K562 (cell line): ENCODE measurements around the gene PAIP1. TPM values are rescaled to one million over a fixed set of nuclear protein-coding genes. Genes with fewer than 3 reads are reported as not detected.

Experiments
- ATAC-seq: fragments of 200-7000 bp; cut with Tn5 transposase; 3 replicates; pipeline ENCODE4 v1.9.1; 2020; ENCODE audit warnings: moderate library complexity
- BruUV-seq: library from RNA; stranded (reverse); fragments of 400-500 nt; replicated peaks from 2 replicates; lab custom pipeline; 2021; lab: Mats Ljungman, UMichigan
- CTCF ChIA-PET: fragments of 300-600 bp; formaldehyde crosslinking; extraction: SDS; loops from one replicate; lab custom pipeline; 2021; ENCODE audit warnings: low intra/inter-chr PET ratio; lab: Yijun Ruan, JAX
- POLR2A ChIA-PET: fragments of 300-600, 350-650 bp; sonication (Branson Sonifier 250); formaldehyde crosslinking; extraction: SDS; loops from one replicate; lab custom pipeline; 2021; ENCODE audit warnings: antibody characterized with exemption, inconsistent platforms; lab: Yijun Ruan, JAX
- DNase-seq, 4 experiments: peaks; one replicate each; pipeline versions ENCODE4 v3.0.0 to v3.0.0-alpha.2; 2011 to 2018; ENCODE audit warnings: low spot score in 3 of 4, mixed read lengths in 3 of 4; ENCODE audit errors: extremely low read depth in 1 of 4
- FAIRE-seq: peaks from 2 replicates; lab custom pipeline; 2011; peaks lifted over from hg19 to GRCh38; lab: Jason Lieb, UNC
- H2AFZ ChIP-seq: 2 replicates; pipeline ENCODE4 v1.6.0; 2011; ENCODE audit warnings: low read depth, low read length, control low read depth, inconsistent platforms
- H3K27ac ChIP-seq: fragments of 200-600 bp; 3 replicates; pipeline ENCODE4 v1.8.0; 2011; ENCODE audit warnings: low read depth, mild to moderate bottlenecking, control low read depth, inconsistent platforms, low read length, moderate library complexity, mixed read lengths; ENCODE audit errors: extremely low read depth
- H3K27me3 ChIP-seq, 2 experiments: fragments of 300-600 bp in 1 of 2; 2 replicates in 1 of 2; 3 replicates in 1 of 2; pipeline versions ENCODE4 v1.6.0 to v1.8.0; 2011; ENCODE audit warnings: inconsistent platforms in 2 of 2, low read length in 2 of 2, mild to moderate bottlenecking in 1 of 2, mixed read lengths in 1 of 2, moderate library complexity in 1 of 2; ENCODE audit not compliant: control insufficient read depth in 2 of 2, insufficient read depth in 2 of 2
- H3K36me3 ChIP-seq: fragments of 300-600 bp; 3 replicates; pipeline ENCODE4 v1.8.0; 2011; ENCODE audit warnings: mild to moderate bottlenecking, low read length, inconsistent platforms; ENCODE audit not compliant: control insufficient read depth, insufficient read depth
- H3K4me1 ChIP-seq, 2 experiments: fragments of 200-600 bp in 1 of 2; replicated peaks in 1 of 2; 2 replicates in 1 of 2; 3 replicates in 1 of 2; pipeline versions ENCODE4 v1.5.1 to v1.8.0; 2011; ENCODE audit warnings: inconsistent platforms in 2 of 2, low read length in 2 of 2, mild to moderate bottlenecking in 1 of 2, mixed read lengths in 1 of 2, moderate library complexity in 1 of 2; ENCODE audit not compliant: control insufficient read depth in 2 of 2, insufficient read depth in 2 of 2
- H3K4me2 ChIP-seq: 2 replicates; pipeline ENCODE4 v1.6.1; 2011; ENCODE audit warnings: low read length, control low read depth, inconsistent platforms, mixed read lengths; ENCODE audit not compliant: insufficient read depth
- H3K4me3 ChIP-seq: fragments of 200-600 bp; sonication (generic), shearing (Covaris generic); 2 replicates; pipeline ENCODE4 v1.5.1; 2016; ENCODE audit warnings: control low read depth, inconsistent platforms
- H3K79me2 ChIP-seq: fragments of 200-600 bp; 3 replicates; pipeline ENCODE4 v1.8.0; 2011; ENCODE audit warnings: low read length, inconsistent platforms; ENCODE audit not compliant: control insufficient read depth, insufficient read depth
- H3K9ac ChIP-seq, 2 experiments: 2 replicates each; pipeline versions ENCODE4 v1.6.0 to v1.6.1; 2011; ENCODE audit warnings: low read depth in 2 of 2, low read length in 2 of 2, control low read depth in 1 of 2, inconsistent platforms in 1 of 2, mild to moderate bottlenecking in 1 of 2, mixed read lengths in 1 of 2; ENCODE audit not compliant: insufficient read depth in 1 of 2
- H3K9me1 ChIP-seq: one replicate; pipeline ENCODE4 v1.6.0; 2011; ENCODE audit warnings: inconsistent platforms, mild to moderate bottlenecking, low read length, moderate library complexity; ENCODE audit not compliant: control insufficient read depth, insufficient read depth
- H3K9me3 ChIP-seq: replicated peaks from 2 replicates; pipeline ENCODE4 v1.5.1; 2011; ENCODE audit warnings: low read depth, low read length, inconsistent platforms; ENCODE audit not compliant: control insufficient read depth, insufficient read depth
- H4K20me1 ChIP-seq: replicated peaks from 2 replicates; pipeline ENCODE4 v1.6.1; 2011; ENCODE audit warnings: low read length, inconsistent platforms, mixed read lengths; ENCODE audit not compliant: control insufficient read depth, insufficient read depth
- DLX4 ChIP-seq: fragments of 250-450 bp; sonication (Bioruptor Pico); IDR thresholded peaks from 2 replicates; pipeline ENCODE4 v1.6.1; 2021; ENCODE audit warnings: mild to moderate bottlenecking
- FOXJ2 ChIP-seq: fragments of 200-800 bp; sonication (Bioruptor generic); IDR thresholded peaks from 2 replicates; pipeline ENCODE4 v1.6.1; 2016; ENCODE audit warnings: missing genetic modification characterization, missing compliant biosample characterization
- HINFP ChIP-seq: fragments of 450-650 bp; conservative IDR thresholded peaks from 2 replicates; pipeline ENCODE4 v1.6.1; 2016; ENCODE audit warnings: missing genetic modification characterization, low read depth, mild to moderate bottlenecking, control low read depth, missing compliant biosample characterization
- HIVEP1 ChIP-seq: fragments of 250-450 bp; sonication (Bioruptor Pico); IDR thresholded peaks from 2 replicates; pipeline ENCODE4 v1.4.0; 2020; ENCODE audit warnings: mild to moderate bottlenecking
- HNRNPL ChIP-seq: fragments of 200-400 bp; formaldehyde crosslinking; IDR thresholded peaks from 2 replicates; pipeline ENCODE4 v1.6.1; 2017; ENCODE audit warnings: low read depth, mild to moderate bottlenecking, low read length
- MCM3 ChIP-seq: fragments of 450-650 bp; IDR thresholded peaks from 2 replicates; pipeline ENCODE4 v1.6.1; 2016
- MECOM ChIP-seq: fragments of 250-450 bp; sonication (Bioruptor Pico); IDR thresholded peaks from 2 replicates; pipeline ENCODE4 v1.8.0; 2022; ENCODE audit warnings: inconsistent platforms
- PHB ChIP-seq: fragments of 250-450 bp; sonication (Bioruptor Pico); IDR thresholded peaks from 2 replicates; pipeline ENCODE4 v1.5.0; 2021
- TRIM28 ChIP-seq: fragments of 450-650 bp; IDR thresholded peaks from 2 replicates; pipeline ENCODE4 v1.6.1; 2017
- ZFP91 ChIP-seq: sonication (generic); formaldehyde crosslinking; IDR thresholded peaks from 2 replicates; pipeline ENCODE4 v1.8.0; 2022; ENCODE audit warnings: mild to moderate bottlenecking, missing genetic modification reagents
- ZNF589 ChIP-seq: fragments of 200-800 bp; sonication (Bioruptor generic); IDR thresholded peaks from 2 replicates; pipeline ENCODE4 v1.6.1; 2016; ENCODE audit warnings: low read depth, missing genetic modification characterization, missing compliant biosample characterization
- WGBS: fragments of 100-300 bp; shearing (Covaris generic); methylation state at CpG from one replicate; pipeline ENCODE4 v1.1.6; 2016; ENCODE audit warnings: low coverage, mixed read lengths; ENCODE audit not compliant: insufficient coverage; ENCODE audit errors: missing lambda C conversion rate; 5-methylcytosine and 5-hydroxymethylcytosine counted together
- in situ Hi-C: fragments of 300-500 bp; cut with MboI; formaldehyde crosslinking; loops from 4 replicates; pipeline ENCODE4 v1.15.0; 2018; ENCODE audit warnings: inconsistent platforms, mixed read lengths
- intact Hi-C: fragments of 100-400 bp; cut with micrococcal nuclease; formaldehyde crosslinking; loops from 2 replicates; pipeline ENCODE4 v1.14.2; 2022
- polyA plus RNA-seq, 8 experiments: library from polyadenylated mRNA; depleted of rRNA in 4 of 8; stranded (reverse) in 5 of 8; unstranded in 3 of 8; fragments of >200 nt; fragmentation: Nextera tagmentation in 2 of 8; fragmentation: Illumina TruSeq in 1 of 8; extraction: Ambion mirVana in 2 of 8; extraction: Trizol in 1 of 8; gene quantifications; 2 replicates each; pipeline versions ENCODE4 v1.2.1 to v1.2.3, GENCODE V29; 2011 to 2014; ENCODE audit warnings: inconsistent platforms in 1 of 8, missing spikeins in 1 of 8
- total RNA-seq, 7 experiments: library from RNA; depleted of rRNA in 6 of 7; stranded (reverse); fragments of >200 nt in 6 of 7; fragmentation: Illumina TruSeq in 2 of 7; extraction: Trizol in 2 of 7; gene quantifications; 2 replicates each; pipeline versions ENCODE4 v1.2.1 to v1.2.3, GENCODE V29; 2011 to 2021; ENCODE audit warnings: low replicate concordance in 1 of 7
- TF ChIP-seq, protein P1 (sequence below): fragments of 250-450 bp; sonication (Bioruptor Pico); IDR thresholded peaks from 2 replicates; pipeline ENCODE4 v1.8.0; 2022; ENCODE audit warnings: moderate library complexity, mild to moderate bottlenecking, inconsistent platforms

The PAIP1 gene
- total and polyA plus RNA-seq, 9 of the 15 experiments (the other 6 are each of a cell fraction or from before 2014, with no cell fraction given) = 51.7 to 181 (median 102) TPM

GRCh38 chr5:43483298-43484105 is 73.4 kb downstream of the PAIP1 start, which contains the start of gene TMEM267 (continued):
- TF ChIP-seq HINFP (tag) = no peak
- TF ChIP-seq MCM3 = no peak
- TF ChIP-seq DLX4 (CRISPR knock-in tag) = no peak

DNA sequence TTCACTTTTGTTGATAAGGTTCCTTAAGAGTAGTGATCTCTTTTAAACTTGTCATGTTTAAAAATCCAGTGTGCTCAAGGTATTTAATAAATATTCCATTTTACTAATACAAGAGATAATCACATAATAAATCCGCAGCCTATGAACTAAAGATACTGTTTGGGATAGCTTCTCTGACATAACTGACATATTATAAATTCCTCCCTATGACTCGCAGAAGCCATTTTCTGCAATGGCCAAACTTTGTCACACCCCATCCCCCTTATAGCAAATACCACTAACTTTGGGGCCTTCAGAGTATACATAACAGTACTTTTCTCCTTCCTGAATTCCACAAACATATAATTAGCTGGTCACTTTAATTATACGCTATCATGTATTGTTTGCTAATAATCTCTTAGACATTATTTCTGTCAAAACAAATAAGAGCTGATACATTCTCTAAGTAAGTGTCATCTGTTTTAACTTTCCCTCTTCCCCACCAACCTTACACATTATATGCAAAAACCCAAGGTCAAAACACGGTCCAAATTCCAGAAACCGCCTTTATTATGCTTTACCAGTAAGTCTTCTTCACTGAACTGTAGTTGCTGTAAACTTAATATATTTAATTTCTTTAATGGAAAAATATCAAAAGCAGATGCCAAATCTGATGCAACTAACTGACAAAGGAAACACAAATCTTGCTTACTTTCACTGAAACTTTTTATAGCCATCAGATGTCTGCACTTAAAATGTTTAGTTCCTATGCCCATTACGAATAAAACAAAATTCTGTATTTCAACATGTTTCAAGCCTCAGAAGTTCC is 74.2 kb downstream of the PAIP1 start:
- CTCF ChIA-PET = no interaction called here
- TSS peak; percentile 55 for BruUV-seq
- Histone ChIP-seq H3K27me3 (no peaks in the 10 kb centered on the region), H3K4me2 (peak overlapping the region; percentile 91), H3K9ac (peak overlapping the region; percentile 94 to 97), H3K36me3 (peaks cover 4% of the 10 kb centered on the region; the same call in 2 of the 3 replicates), H3K9me3 (0 out of 2 replicates have a peak, but pooled peaks cover 1% of the 10 kb centered on the region), H3K4me1 (peaks cover 6 to 8% of the 10 kb centered on the region in 2 experiments; a peak in 3 of 5 replicates), H3K27ac (peak overlapping the region; percentile 92), H3K4me3 (peak overlapping the region; percentile 73), H3K9me1 (no peaks in the 10 kb centered on the region), H4K20me1 (no peaks in the 10 kb centered on the region), H2AFZ (peak overlapping the region; percentile 96), H3K79me2 (peaks cover 46% of the 10 kb centered on the region)
- ATAC-seq = no peak
- POLR2A ChIA-PET = interaction anchor here (1.0 to 2.1 kb wide), 2 partner anchors 18 to 71 kb away, joined by 3 to 13 read pairs; partner anchors contain the start of gene CCL28
- peak; percentile 52 for FAIRE-seq
- peak in 2 of 4 experiments; percentile 50 to 53 for DNase-seq
- intact Hi-C loops (loop anchor here (1.0 to 10.0 kb wide), 6 partner anchors 65 to 442 kb away; partner anchors contain the start of genes ANXA2R and NNT), in situ Hi-C loops (no loop called here)
- 6% methylated on average over 6 of the region's 6 CpGs for WGBS
- TF ChIP-seq MECOM (CRISPR knock-in tag) = 0 out of 2 replicates have a peak, but pooled peaks have one; percentile 44
- TF ChIP-seq PHB (CRISPR knock-in tag) = no peak
- TF ChIP-seq FOXJ2 (tag) = 0 out of 2 replicates have a peak, but pooled peaks have one; percentile 23
- no peak for TF ChIP-seq TRIM28
- no peak for TF ChIP-seq HNRNPL
- TF ChIP-seq, protein P1, sequence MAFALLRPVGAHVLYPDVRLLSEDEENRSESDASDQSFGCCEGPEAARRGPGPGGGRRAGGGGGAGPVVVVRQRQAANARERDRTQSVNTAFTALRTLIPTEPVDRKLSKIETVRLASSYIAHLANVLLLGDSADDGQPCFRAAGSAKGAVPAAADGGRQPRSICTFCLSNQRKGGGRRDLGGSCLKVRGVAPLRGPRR (CRISPR knock-in tag) = 0 out of 2 replicates have a peak, but pooled peaks have one; percentile 29
- 0 out of 2 replicates have a peak, but pooled peaks have one; percentile 51 for TF ChIP-seq HIVEP1
- TF ChIP-seq ZFP91 (CRISPR knock-in tag) = no peak
- 0 out of 2 replicates have a peak, but pooled peaks have one; percentile 17 for TF ChIP-seq ZNF589
